Kidney (tissue), 14 donors: ENCODE results near the gene CDH13. TPM values are rescaled to one million over a fixed set of nuclear protein-coding genes. Genes with fewer than 3 reads are reported as not detected.

Experiments
- DNase-seq, 5 donors: peaks; one replicate each; pipeline ENCODE4 v3.0.0-alpha.2; 2013 to 2020
- FAIRE-seq: peaks from 2 replicates; lab custom pipeline; 2012; peaks lifted over from hg19 to GRCh38; lab: Jason Lieb, UNC
- H3K27ac ChIP-seq, 2 donors: one replicate each; pipeline ENCODE4 v1.7.0; 2013; ENCODE audit warnings: low read depth in 2 of 2, low read length in 2 of 2, inconsistent platforms in 1 of 2
- H3K27me3 ChIP-seq: one replicate; pipeline ENCODE4 v1.7.1; 2013; ENCODE audit warnings: low read length, inconsistent platforms; ENCODE audit not compliant: control insufficient read depth, insufficient read depth
- H3K36me3 ChIP-seq, 3 donors: one replicate each; pipeline versions ENCODE4 v1.7.0 to v1.7.1; 2013; ENCODE audit warnings: low read length in 3 of 3, control low read depth in 1 of 3, inconsistent platforms in 1 of 3; ENCODE audit not compliant: insufficient read depth in 3 of 3, control insufficient read depth in 2 of 3
- H3K4me1 ChIP-seq, 3 donors: one replicate each; pipeline versions ENCODE4 v1.7.0 to v1.7.1; 2013; ENCODE audit warnings: low read length in 3 of 3, inconsistent platforms in 1 of 3, low read depth in 1 of 3; ENCODE audit not compliant: control insufficient read depth in 2 of 3, insufficient read depth in 2 of 3
- H3K4me3 ChIP-seq, 3 donors: one replicate each; pipeline versions ENCODE4 v1.7.0 to v1.8.1; 2013; ENCODE audit warnings: low read length in 3 of 3, control low read depth in 1 of 3, inconsistent platforms in 1 of 3
- H3K9ac ChIP-seq, 3 donors: one replicate each; pipeline versions ENCODE4 v1.7.0 to v1.7.1; 2013; ENCODE audit warnings: low read length in 3 of 3, control low read depth in 1 of 3, inconsistent platforms in 1 of 3
- H3K9me3 ChIP-seq, 3 donors: one replicate each; pipeline versions ENCODE4 v1.7.0 to v1.7.1; 2013; ENCODE audit warnings: low read length in 3 of 3, control low read depth in 1 of 3, inconsistent platforms in 1 of 3; ENCODE audit not compliant: control insufficient read depth in 2 of 3, insufficient read depth in 1 of 3
- CTCF ChIP-seq: IDR thresholded peaks from 3 replicates; pipeline ENCODE4 v1.5.1; 2012; ENCODE audit warnings: mild to moderate bottlenecking, moderate library complexity, borderline replicate concordance; ENCODE audit not compliant: insufficient read depth; ENCODE audit errors: extremely low read depth
- intact Hi-C: fragments of 100-400 bp; cut with DNase I; formaldehyde crosslinking; loops from one replicate; pipeline ENCODE4 v1.11.1; 2022
- polyA plus RNA-seq: library from polyadenylated mRNA; stranded (reverse); fragments of 350-450 nt; fragmentation: Illumina TruSeq; extraction: RNeasy Lipid Tissue Mini Kit (QIAGEN cat#74804); gene quantifications from one replicate; pipeline ENCODE4 v1.2.3, GENCODE V29; 2014; ENCODE audit warnings: low read depth, low replicate concordance; ENCODE audit not compliant: insufficient read depth
- total RNA-seq: library from RNA; stranded (reverse); fragmentation: NEBNext Ultra II Directional; extraction: Animal tissue kit (Norgen Biotek cat#: 25700); gene quantifications from one replicate; pipeline ENCODE4 v1.2.1, GENCODE V29; 2021
- donor health status: control.
- donor health status: control.
- donor health status: control.
- donor health status: control.
- donor health status: control.
- donor health status: DM: yes; HTN: yes; CAD: no.
- donor health status: Normal renal cell carcinoma (clear cell type).

CDH13 gene
- total and polyA plus RNA-seq, 2 donors from 2014 or later = 4.8 to 13.8 TPM

DNA sequence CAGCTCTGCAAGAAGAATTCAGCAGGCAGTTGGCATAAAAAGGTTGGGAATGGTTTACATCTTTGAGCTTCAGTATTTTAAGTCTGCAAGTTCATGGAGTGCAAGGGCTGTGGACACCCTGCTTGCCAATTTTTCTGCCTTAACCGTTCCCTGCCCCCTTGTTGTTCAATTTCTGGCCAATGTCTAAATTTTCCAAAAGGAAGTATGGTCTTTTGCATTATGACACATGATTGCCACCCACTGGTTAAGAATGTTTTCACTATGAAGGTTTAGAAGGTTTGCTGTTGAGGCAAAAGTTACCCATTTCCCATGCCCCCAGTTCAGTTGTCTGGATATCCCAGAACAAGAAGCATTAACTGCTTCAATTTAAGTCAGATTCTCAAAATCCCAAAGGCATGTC is 441.9 kb downstream of the CDH13 start:
- H3K27ac ChIP-seq = no peak overlapping the region
- H3K27me3 ChIP-seq = no peaks in the 10 kb centered on the region
- no peaks in the 10 kb centered on the region for H3K9me3 ChIP-seq
- H3K9ac ChIP-seq = no peak overlapping the region
- H3K4me1 ChIP-seq = no peaks in the 10 kb centered on the region
- FAIRE-seq = no peak
- H3K4me3 ChIP-seq = no peak overlapping the region
- peak in 1 of 5 donors; percentile 27 for DNase-seq
- TF ChIP-seq CTCF = peak; percentile 28
- no peaks in the 10 kb centered on the region for H3K36me3 ChIP-seq
- intact Hi-C loops = no loop called here

DNA sequence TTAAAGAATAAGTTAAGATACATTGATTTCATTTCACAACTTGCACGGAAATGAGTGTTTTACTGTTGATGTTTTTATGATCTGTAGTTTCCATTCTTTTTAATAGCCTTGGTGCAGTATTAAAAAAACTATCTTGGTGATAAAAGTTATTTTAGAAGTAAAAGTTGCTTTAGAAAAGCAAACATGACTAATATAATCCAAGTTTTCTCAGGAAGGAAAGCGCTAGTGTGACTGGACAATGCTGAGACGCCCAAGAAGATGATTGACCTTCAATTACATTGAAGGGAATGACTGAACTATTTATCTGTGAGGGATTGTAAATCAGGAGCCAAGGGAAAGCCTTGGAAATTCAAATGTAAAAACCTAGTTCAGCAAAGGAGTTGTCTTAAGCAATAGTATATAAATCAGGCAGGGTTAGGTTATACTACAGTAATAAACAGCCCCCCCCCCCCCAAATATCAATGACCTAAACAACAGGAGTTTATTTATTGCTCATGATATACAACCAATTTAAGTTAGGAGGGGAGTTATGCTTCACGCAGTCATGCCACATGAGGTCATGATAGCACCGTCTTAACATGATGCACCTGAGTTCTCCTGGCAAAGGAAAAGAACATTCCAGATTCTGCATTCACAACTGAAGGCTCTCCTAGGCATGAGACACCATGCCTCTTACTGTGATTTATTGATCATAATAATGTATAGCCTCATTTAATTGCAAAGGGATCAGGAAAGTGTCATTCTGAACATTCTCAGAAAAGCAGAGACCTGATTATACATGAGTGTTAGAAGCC is 443.8 kb downstream of the CDH13 start:
- intact Hi-C loops = no loop called here
- no peaks in the 10 kb centered on the region for H3K36me3 ChIP-seq
- peak in 1 of 5 donors; percentile 16 for DNase-seq
- no peak for TF ChIP-seq CTCF
- H3K9me3 ChIP-seq = no peaks in the 10 kb centered on the region
- no peak overlapping the region for H3K9ac ChIP-seq
- no peak overlapping the region for H3K4me3 ChIP-seq
- no peak overlapping the region for H3K27ac ChIP-seq
- H3K27me3 ChIP-seq = no peaks in the 10 kb centered on the region
- FAIRE-seq = no peak
- H3K4me1 ChIP-seq = no peaks in the 10 kb centered on the region

- intact Hi-C loops = no loop called here
- H3K9ac ChIP-seq = no peak overlapping the region
- no peak overlapping the region for H3K27ac ChIP-seq
- H3K4me1 ChIP-seq = no peaks in the 10 kb centered on the region
- H3K9me3 ChIP-seq = no peaks in the 10 kb centered on the region
- no peaks in the 10 kb centered on the region for H3K36me3 ChIP-seq
- FAIRE-seq (no peak), DNase-seq (no peak)
- no peak for TF ChIP-seq CTCF
- H3K27me3 ChIP-seq = no peaks in the 10 kb centered on the region
- H3K4me3 ChIP-seq = no peak overlapping the region
Measured at GRCh38 chr16:83075956-83076355, 449.2 kb downstream of the CDH13 start.

DNA sequence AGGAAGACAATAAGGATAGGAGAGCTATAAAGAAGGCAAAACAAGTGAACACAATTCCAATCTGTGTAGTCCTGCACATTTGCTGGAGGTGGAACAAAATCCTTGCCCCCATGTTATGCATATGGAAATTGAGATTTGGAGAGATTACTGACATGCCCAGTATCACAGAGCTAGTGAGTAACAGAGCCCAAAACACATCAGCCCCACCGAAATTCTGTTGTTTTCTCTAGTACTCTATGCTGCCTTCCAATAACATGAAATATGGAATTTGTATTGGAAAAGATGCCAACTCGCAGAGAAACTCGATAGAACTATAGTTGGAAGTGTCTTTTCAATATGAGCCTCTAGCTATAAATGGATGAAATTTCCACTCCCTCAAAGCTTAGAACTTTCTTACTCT is 456.6 kb downstream of the CDH13 start:
- Histone ChIP-seq H3K9me3 (no peaks in the 10 kb centered on the region), H3K4me1 (no peaks in the 10 kb centered on the region), H3K9ac (no peak overlapping the region), H3K36me3 (no peaks in the 10 kb centered on the region), H3K27me3 (no peaks in the 10 kb centered on the region), H3K4me3 (no peak overlapping the region), H3K27ac (no peak overlapping the region)
- TF ChIP-seq CTCF = no peak
- DNase-seq = no peak
- intact Hi-C loops = no loop called here
- FAIRE-seq = no peak
